MCF 10A (cell line): Measurements from ENCODE around the gene CNN2. TPM values are rescaled to one million over a fixed set of nuclear protein-coding genes. Genes with fewer than 3 reads are reported as not detected.

ENCODE experiments used
- BruUV-seq: library from RNA; stranded (reverse); fragments of 400-500 nt; replicated peaks from 2 replicates; lab custom pipeline; 2021; lab: Mats Ljungman, UMichigan
- CTCF ChIA-PET: fragments of 300-600 bp; sonication (Branson Sonifier 250); formaldehyde crosslinking; extraction: SDS; loops from one replicate; lab custom pipeline; 2021; ENCODE audit warnings: antibody characterized with exemption, inconsistent platforms; lab: Yijun Ruan, JAX
- POLR2A ChIA-PET: fragments of 300-600, 350-650 bp; sonication (Branson Sonifier 250); formaldehyde crosslinking; extraction: SDS; loops from one replicate; lab custom pipeline; 2020; ENCODE audit warnings: antibody characterized with exemption, inconsistent platforms; lab: Yijun Ruan, JAX
- DNase-seq: peaks from one replicate; pipeline ENCODE4 v3.0.0-alpha.2; 2018; ENCODE audit not compliant: unreplicated experiment
- H3K27ac Mint-ChIP-seq: one replicate; pipeline ENCODE4 v1.8.0; 2022; ENCODE audit warnings: mild to moderate bottlenecking, low read depth, mixed read lengths; ENCODE audit not compliant: unreplicated experiment
- H3K27me3 Mint-ChIP-seq: one replicate; pipeline ENCODE4 v1.8.0; 2022; ENCODE audit warnings: mixed read lengths; ENCODE audit not compliant: insufficient read depth, unreplicated experiment
- H3K36me3 Mint-ChIP-seq: one replicate; pipeline ENCODE4 v1.8.0; 2022; ENCODE audit warnings: mild to moderate bottlenecking, moderate library complexity, mixed read lengths; ENCODE audit not compliant: insufficient read depth, unreplicated experiment
- H3K4me1 Mint-ChIP-seq: one replicate; pipeline ENCODE4 v1.8.0; 2022; ENCODE audit warnings: mixed read lengths; ENCODE audit not compliant: insufficient read depth, unreplicated experiment
- H3K4me3 Mint-ChIP-seq: one replicate; pipeline ENCODE4 v1.8.0; 2022; ENCODE audit warnings: mild to moderate bottlenecking, moderate library complexity, mixed read lengths; ENCODE audit not compliant: unreplicated experiment
- H3K9me3 Mint-ChIP-seq: one replicate; pipeline ENCODE4 v1.8.0; 2022; ENCODE audit warnings: mixed read lengths; ENCODE audit not compliant: unreplicated experiment
- intact Hi-C: fragments of 100-400 bp; cut with micrococcal nuclease; formaldehyde crosslinking; loops from 2 replicates; pipeline ENCODE4 v1.14.1; 2022
- total RNA-seq: library from RNA; stranded (reverse); gene quantifications from 2 replicates; pipeline ENCODE4 v1.2.3, GENCODE V29; 2022
- TF ChIP-seq, protein P1 (sequence below): fragments of 200-600 bp; IDR thresholded peaks from one replicate; pipeline ENCODE4 v1.8.0; 2022; ENCODE audit warnings: antibody characterized with exemption, mild to moderate bottlenecking; ENCODE audit not compliant: unreplicated experiment

Gene CNN2
- total RNA-seq, 1 experiment from 2014 or later = 166 TPM

DNA sequence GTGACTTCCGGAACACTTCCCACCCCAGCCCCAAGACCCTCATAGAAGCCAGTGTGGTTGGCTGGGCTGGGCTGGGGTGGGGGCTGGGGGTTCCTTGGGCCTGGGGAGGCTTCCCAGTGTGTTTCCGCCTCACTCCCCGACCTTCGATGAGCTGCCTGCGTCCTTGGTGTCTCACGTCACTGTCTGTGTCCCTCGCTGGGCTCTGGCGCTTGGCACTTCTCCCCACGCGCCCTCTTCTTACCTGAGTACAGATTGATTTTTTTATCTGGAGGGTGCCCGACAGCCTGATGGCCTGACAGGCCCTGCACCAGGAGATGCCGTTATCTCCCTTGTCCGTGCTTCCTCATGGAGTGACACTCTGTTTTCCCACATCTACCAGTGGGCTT lies 33.7 kb upstream of the CNN2 start:
- ChIA-PET POLR2A (interaction anchor here (0.6 to 1.0 kb wide), 2 partner anchors 8 to 201 kb away, joined by 3 read pairs; partner anchors contain the start of gene WDR18), CTCF (no interaction called here)
- Mint-ChIP-seq H3K9me3 (no peaks in the 10 kb centered on the region), H3K36me3 (peaks cover 36% of the 10 kb centered on the region), H3K4me3 (no peak overlapping the region), H3K27me3 (no peaks in the 10 kb centered on the region), H3K27ac (no peak overlapping the region), H3K4me1 (peaks cover 6% of the 10 kb centered on the region)
- TF ChIP-seq, protein P1, sequence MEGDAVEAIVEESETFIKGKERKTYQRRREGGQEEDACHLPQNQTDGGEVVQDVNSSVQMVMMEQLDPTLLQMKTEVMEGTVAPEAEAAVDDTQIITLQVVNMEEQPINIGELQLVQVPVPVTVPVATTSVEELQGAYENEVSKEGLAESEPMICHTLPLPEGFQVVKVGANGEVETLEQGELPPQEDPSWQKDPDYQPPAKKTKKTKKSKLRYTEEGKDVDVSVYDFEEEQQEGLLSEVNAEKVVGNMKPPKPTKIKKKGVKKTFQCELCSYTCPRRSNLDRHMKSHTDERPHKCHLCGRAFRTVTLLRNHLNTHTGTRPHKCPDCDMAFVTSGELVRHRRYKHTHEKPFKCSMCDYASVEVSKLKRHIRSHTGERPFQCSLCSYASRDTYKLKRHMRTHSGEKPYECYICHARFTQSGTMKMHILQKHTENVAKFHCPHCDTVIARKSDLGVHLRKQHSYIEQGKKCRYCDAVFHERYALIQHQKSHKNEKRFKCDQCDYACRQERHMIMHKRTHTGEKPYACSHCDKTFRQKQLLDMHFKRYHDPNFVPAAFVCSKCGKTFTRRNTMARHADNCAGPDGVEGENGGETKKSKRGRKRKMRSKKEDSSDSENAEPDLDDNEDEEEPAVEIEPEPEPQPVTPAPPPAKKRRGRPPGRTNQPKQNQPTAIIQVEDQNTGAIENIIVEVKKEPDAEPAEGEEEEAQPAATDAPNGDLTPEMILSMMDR = no peak
- no TSS peak for BruUV-seq
- DNase-seq = no peak
- intact Hi-C loops = no loop called here

DNA sequence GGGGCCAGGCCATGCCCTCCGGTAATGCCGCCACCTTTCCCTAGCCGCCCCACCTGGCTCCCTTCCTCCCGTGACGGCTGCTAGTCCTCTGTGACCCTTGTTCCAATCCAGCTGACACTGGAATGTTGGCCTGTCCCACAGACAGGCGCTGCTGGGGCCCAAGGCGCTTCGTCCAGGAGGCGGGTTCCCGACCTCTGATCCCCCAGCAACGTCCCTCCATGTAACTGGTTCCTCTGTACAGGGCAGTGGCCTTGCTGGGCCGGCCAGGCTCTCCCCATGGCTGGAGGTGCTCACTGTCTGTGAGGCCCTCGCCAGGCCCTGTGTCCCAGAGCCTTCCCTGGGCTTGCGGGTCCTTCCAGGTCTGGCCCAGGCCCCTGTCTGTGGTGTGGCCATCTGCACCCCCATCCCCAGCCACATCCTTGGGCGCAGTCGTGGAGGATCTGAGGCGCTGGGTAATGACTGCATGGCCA lies 33.0 kb upstream of the CNN2 start:
- no peak overlapping the region for H3K27ac Mint-ChIP-seq
- no peak overlapping the region for H3K4me3 Mint-ChIP-seq
- POLR2A ChIA-PET = interaction anchor here (1.0 kb wide), 1 partner anchor 9 kb away, joined by 3 read pairs; the partner anchor contains the start of gene WDR18
- peaks cover 5% of the 10 kb centered on the region for H3K27me3 Mint-ChIP-seq
- H3K9me3 Mint-ChIP-seq = no peaks in the 10 kb centered on the region
- CTCF ChIA-PET = no interaction called here
- DNase-seq = no peak
- peaks cover 29% of the 10 kb centered on the region for H3K36me3 Mint-ChIP-seq
- intact Hi-C loops = no loop called here
- TF ChIP-seq, protein P1 = no peak
- peaks cover 6% of the 10 kb centered on the region for H3K4me1 Mint-ChIP-seq
- BruUV-seq = no TSS peak

GRCh38 chr19:993831-994393 lies 32.5 kb upstream of the CNN2 start:
- Mint-ChIP-seq H3K27ac (no peak overlapping the region), H3K27me3 (peaks cover 10% of the 10 kb centered on the region), H3K36me3 (peaks cover 24% of the 10 kb centered on the region), H3K4me1 (peaks cover 6% of the 10 kb centered on the region), H3K9me3 (no peaks in the 10 kb centered on the region), H3K4me3 (no peak overlapping the region)
- ChIA-PET POLR2A (no interaction called here), CTCF (no interaction called here)
- TF ChIP-seq, protein P1 = no peak
- no TSS peak for BruUV-seq
- no peak for DNase-seq
- intact Hi-C loops = no loop called here

- no TSS peak for BruUV-seq
- no peak for DNase-seq
- Mint-ChIP-seq H3K4me3 (no peak overlapping the region), H3K4me1 (peaks cover 6% of the 10 kb centered on the region), H3K27me3 (peaks cover 16% of the 10 kb centered on the region), H3K9me3 (no peaks in the 10 kb centered on the region), H3K27ac (no peak overlapping the region), H3K36me3 (peaks cover 23% of the 10 kb centered on the region)
- TF ChIP-seq, protein P1 = no peak
- ChIA-PET CTCF (no interaction called here), POLR2A (no interaction called here)
- intact Hi-C loops = no loop called here
Observed at GRCh38 chr19:994516-994915, 31.9 kb upstream of the CNN2 start.
